Neutrophil (primary cell): ENCODE data around the gene ALOX5AP.
A peak's percentile ranks its signal among the peaks of the same experiment; 100 is the strongest.

Source experiments
- H3K27ac ChIP-seq: fragments of 200-600 bp; sonication (generic); 2 replicates; pipeline ENCODE4 v1.5.1; 2016; ENCODE audit warnings: mild to moderate bottlenecking, moderate library complexity
- H3K27me3 ChIP-seq: fragments of 200-600 bp; sonication (generic); 2 replicates; pipeline ENCODE4 v1.6.0; 2016; ENCODE audit warnings: mild to moderate bottlenecking
- H3K36me3 ChIP-seq: fragments of 200-600 bp; sonication (generic); 2 replicates; pipeline ENCODE4 v1.5.1; 2017
- H3K4me1 ChIP-seq, 2 experiments: fragments of 200-600 bp in 1 of 2; sonication (generic) in 1 of 2; 1 replicate in 1 of 2; 2 replicates in 1 of 2; pipeline versions ENCODE4 v1.5.1 to v1.6.1; 2013 to 2016; ENCODE audit warnings: low read depth in 1 of 2, low read length in 1 of 2, mild to moderate bottlenecking in 1 of 2, moderate library complexity in 1 of 2; ENCODE audit not compliant: control insufficient read depth in 1 of 2, insufficient read depth in 1 of 2
- H3K4me3 ChIP-seq, 2 experiments: fragments of 200-600 bp in 1 of 2; sonication (generic) in 1 of 2; 1 replicate in 1 of 2; 2 replicates in 1 of 2; pipeline ENCODE4 v1.5.1; 2013 to 2016; ENCODE audit warnings: low read depth in 1 of 2, low read length in 1 of 2, mild to moderate bottlenecking in 1 of 2, moderate library complexity in 1 of 2
- H3K9me3 ChIP-seq: fragments of 200-600 bp; sonication (generic); 2 replicates; pipeline ENCODE4 v1.5.1; 2016
- TF ChIP-seq, protein P1 (sequence below): fragments of 200-600 bp; sonication (generic); IDR thresholded peaks from 2 replicates; pipeline ENCODE4 v1.5.1; 2016; ENCODE audit warnings: antibody characterized with exemption

ALOX5AP gene

DNA sequence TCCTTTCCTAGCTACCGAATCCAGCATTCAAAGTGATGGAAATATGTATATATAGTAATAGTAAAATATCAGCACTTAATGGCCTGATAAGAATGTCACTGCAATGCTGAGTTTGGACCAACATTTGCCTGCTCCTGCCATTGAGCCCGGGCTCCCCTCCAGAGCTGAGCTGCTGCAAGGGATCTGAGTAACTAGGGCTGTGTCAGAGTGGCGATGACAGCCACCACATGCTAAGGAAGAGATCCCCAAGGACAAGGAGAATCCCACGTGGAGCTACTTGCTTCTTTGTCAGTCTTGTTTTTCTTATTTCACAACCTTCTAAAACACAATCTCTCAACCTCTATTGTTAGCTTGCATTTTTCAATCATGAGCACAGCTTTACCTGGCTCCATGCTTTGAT lies 19.5 kb upstream of the ALOX5AP start:
- TF ChIP-seq, protein P1, sequence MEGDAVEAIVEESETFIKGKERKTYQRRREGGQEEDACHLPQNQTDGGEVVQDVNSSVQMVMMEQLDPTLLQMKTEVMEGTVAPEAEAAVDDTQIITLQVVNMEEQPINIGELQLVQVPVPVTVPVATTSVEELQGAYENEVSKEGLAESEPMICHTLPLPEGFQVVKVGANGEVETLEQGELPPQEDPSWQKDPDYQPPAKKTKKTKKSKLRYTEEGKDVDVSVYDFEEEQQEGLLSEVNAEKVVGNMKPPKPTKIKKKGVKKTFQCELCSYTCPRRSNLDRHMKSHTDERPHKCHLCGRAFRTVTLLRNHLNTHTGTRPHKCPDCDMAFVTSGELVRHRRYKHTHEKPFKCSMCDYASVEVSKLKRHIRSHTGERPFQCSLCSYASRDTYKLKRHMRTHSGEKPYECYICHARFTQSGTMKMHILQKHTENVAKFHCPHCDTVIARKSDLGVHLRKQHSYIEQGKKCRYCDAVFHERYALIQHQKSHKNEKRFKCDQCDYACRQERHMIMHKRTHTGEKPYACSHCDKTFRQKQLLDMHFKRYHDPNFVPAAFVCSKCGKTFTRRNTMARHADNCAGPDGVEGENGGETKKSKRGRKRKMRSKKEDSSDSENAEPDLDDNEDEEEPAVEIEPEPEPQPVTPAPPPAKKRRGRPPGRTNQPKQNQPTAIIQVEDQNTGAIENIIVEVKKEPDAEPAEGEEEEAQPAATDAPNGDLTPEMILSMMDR: no peak
- H3K36me3 ChIP-seq: no peaks in the 10 kb centered on the region
- H3K4me1 ChIP-seq: peaks cover 98 to 100% of the 10 kb centered on the region in 2 experiments
- no peak overlapping the region for H3K4me3 ChIP-seq
- H3K9me3 ChIP-seq: no peaks in the 10 kb centered on the region
- H3K27ac ChIP-seq: peak overlapping the region; percentile 47
- H3K27me3 ChIP-seq: no peaks in the 10 kb centered on the region

GRCh38 chr13:30718661-30719524 lies 16.4 kb upstream of the ALOX5AP start:
- TF ChIP-seq, protein P1: no peak
- Histone ChIP-seq H3K27me3 (no peaks in the 10 kb centered on the region), H3K36me3 (no peaks in the 10 kb centered on the region), H3K4me1 (peaks cover 88 to 94% of the 10 kb centered on the region in 2 experiments), H3K4me3 (peak overlapping the region in 1 of 2 experiments; percentile 15), H3K9me3 (no peaks in the 10 kb centered on the region), H3K27ac (no peak overlapping the region)

- Histone ChIP-seq H3K9me3 (no peaks in the 10 kb centered on the region), H3K4me3 (peak overlapping the region in 1 of 2 experiments; percentile 15), H3K36me3 (no peaks in the 10 kb centered on the region), H3K27ac (no peak overlapping the region), H3K4me1 (peaks cover 82 to 87% of the 10 kb centered on the region in 2 experiments), H3K27me3 (no peaks in the 10 kb centered on the region)
- TF ChIP-seq, protein P1: no peak
Measured at GRCh38 chr13:30719525-30719914, 15.8 kb upstream of the ALOX5AP start.

- Histone ChIP-seq H3K4me1 (peaks cover 74 to 79% of the 10 kb centered on the region in 2 experiments), H3K36me3 (no peaks in the 10 kb centered on the region), H3K27ac (peak overlapping the region; percentile 66), H3K4me3 (peak overlapping the region in 1 of 2 experiments; percentile 15), H3K27me3 (no peaks in the 10 kb centered on the region), H3K9me3 (no peaks in the 10 kb centered on the region)
- TF ChIP-seq, protein P1: no peak
Measured at GRCh38 chr13:30720172-30720869, 15.0 kb upstream of the ALOX5AP start.

DNA sequence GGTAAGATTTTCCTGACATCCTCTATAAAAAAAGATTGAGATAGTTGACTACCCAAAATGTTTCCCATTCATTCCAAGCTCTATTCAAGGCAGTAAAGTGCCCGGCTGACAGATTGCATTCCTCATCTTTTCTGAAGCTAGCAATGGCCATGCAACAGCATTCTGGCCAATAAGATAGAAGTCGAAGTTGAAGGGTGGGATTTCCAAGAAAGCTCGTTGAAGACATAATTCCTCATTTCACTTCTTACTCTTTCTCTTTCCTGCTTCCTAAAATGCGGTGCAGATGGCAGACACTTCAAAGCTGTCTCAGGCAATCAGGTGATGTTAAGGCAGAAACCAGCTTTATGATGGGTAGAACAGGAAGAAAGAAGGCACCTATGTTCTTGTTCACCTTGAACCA lies 13.4 kb upstream of the ALOX5AP start:
- TF ChIP-seq, protein P1: no peak
- no peak overlapping the region for H3K4me3 ChIP-seq
- peaks cover 58 to 63% of the 10 kb centered on the region in 2 experiments for H3K4me1 ChIP-seq
- H3K9me3 ChIP-seq: no peaks in the 10 kb centered on the region
- no peak overlapping the region for H3K27ac ChIP-seq
- no peaks in the 10 kb centered on the region for H3K27me3 ChIP-seq
- no peaks in the 10 kb centered on the region for H3K36me3 ChIP-seq
